ENCODE results near the gene MAP9.
A peak's percentile ranks its signal among the peaks of the same experiment; 100 is the strongest.
"Not testable (repeated sequence)": the region's sequence is repeated elsewhere in the genome, so short reads cannot be mapped to it uniquely, and the experiment has no call there.

The MAP9 gene

DNA sequence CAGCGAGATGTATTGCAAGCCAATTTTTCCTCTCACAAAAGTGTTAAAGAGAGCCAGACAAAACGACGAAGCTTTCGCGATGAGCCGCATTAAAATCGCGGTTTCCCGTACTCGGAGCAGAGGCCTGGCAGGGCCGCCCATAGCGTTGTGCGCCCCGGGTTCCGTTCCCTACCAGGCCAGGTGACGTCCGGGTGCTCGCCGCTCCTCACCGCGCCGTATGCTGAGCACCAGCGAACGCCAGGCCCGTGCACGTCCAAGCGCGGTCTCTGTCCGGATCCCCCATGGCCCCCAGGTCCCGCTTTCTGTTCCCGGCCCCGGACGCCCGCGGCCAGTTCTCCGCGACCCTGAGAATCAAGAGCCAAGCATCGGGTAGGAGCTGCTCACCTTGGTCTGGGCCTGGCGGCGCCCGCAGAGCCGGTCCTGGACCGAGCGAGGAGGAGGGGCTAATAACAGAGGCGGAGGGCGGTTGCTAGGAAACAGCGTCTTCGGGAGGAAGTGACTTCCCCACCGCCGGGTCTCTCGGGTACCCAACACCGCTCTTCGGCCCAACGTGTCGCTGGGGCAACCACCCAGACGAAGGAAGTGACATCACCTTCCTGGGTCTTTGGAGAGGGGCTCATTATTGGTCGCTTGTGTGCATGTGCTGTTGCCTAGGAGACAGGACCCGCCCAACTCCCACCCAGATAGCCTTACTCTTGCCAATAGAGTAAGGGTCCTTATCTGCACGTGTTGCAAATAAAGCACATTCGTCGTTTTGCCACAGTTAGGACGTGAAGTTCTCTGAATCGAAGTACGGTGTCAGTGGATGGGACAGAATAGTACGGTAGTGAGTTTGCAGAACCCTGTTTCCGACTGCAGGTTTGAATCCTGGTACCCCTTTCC is at the start of gene MAP9:
Gene MAP9, minus strand, starts transcription at position 579 of the 882 bp plus-strand sequence. CDS start 1,115 bp downstream, outside the sequence.
- no peaks in the 10 kb centered on the region for H3K36me3 ChIP-seq (ENCODE audit: control insufficient read depth, insufficient read depth, low read length, severe bottlenecking)
- H3K27me3 ChIP-seq (replicated peaks; ENCODE audit: control insufficient read depth, insufficient read depth, low read length): no peaks in the 10 kb centered on the region
- peak; percentile 98 for DNase-seq (ENCODE audit: low read depth)
- H3K9ac ChIP-seq (ENCODE audit: low read length): peak within 1 kb of the TSS; percentile 88
- H3K9me3 ChIP-seq (ENCODE audit: control insufficient read depth, low read length): no peaks in the 10 kb centered on the region
- peak within 1 kb of the TSS; percentile 95 for H3K4me3 ChIP-seq (ENCODE audit: low read length)
- peaks cover 7% of the 10 kb centered on the region for H3K4me1 ChIP-seq (ENCODE audit: control insufficient read depth, insufficient read depth, low read length)

DNA sequence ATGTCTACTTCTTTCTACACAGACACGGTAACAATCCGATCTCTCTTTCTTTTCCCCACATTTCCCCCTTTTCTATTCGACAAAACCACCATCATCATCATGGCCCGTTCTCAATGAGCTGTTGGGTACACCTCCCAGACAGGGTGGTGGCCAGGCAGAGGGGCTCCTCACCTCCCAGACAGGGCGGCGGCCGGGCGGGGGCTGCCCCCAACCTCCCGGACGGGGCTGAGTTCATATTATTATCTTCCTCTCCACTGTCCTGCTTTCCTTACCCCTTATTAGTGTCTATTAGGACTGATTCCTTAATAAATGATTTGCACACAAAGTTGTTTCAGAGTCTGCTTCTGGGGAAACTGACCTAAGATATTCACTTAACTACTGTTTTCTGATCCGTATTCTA is 48.0 kb upstream of the MAP9 start:
- DNase-seq (ENCODE audit: low read depth); H3K9me3 ChIP-seq (ENCODE audit: control insufficient read depth, low read length); H3K9ac ChIP-seq (ENCODE audit: low read length); H3K4me1 ChIP-seq (ENCODE audit: control insufficient read depth, insufficient read depth, low read length); H3K27me3 ChIP-seq (replicated peaks; ENCODE audit: control insufficient read depth, insufficient read depth, low read length); H3K36me3 ChIP-seq (ENCODE audit: control insufficient read depth, insufficient read depth, low read length, severe bottlenecking); H3K4me3 ChIP-seq (ENCODE audit: low read length): not testable (repeated sequence)

DNA sequence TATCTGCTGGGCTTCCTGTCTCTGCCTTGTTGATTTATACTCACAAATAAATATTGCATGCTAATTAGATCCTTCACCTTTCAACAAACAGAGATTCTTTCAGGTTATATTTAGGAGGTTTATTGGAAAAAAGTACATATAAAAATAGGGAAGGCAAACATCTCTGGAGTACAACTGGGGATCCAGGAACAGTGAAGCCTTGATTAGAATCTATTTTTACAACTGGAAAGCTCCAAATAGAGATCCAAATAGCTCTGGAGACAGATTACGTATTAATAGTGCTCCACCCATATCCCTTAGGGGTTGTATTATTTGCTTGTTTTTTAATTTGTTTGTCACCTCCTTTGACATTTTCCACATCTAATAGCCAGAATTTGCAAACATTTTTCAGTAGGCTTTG is 46.9 kb upstream of the MAP9 start:
- H3K27me3 ChIP-seq (replicated peaks; ENCODE audit: control insufficient read depth, insufficient read depth, low read length): no peaks in the 10 kb centered on the region
- H3K4me1 ChIP-seq (ENCODE audit: control insufficient read depth, insufficient read depth, low read length): no peaks in the 10 kb centered on the region
- H3K4me3 ChIP-seq (ENCODE audit: low read length): no peak overlapping the region
- DNase-seq (ENCODE audit: low read depth): no peak
- H3K9me3 ChIP-seq (ENCODE audit: control insufficient read depth, low read length): peaks cover 8% of the 10 kb centered on the region
- no peaks in the 10 kb centered on the region for H3K36me3 ChIP-seq (ENCODE audit: control insufficient read depth, insufficient read depth, low read length, severe bottlenecking)
- no peak overlapping the region for H3K9ac ChIP-seq (ENCODE audit: low read length)

DNA sequence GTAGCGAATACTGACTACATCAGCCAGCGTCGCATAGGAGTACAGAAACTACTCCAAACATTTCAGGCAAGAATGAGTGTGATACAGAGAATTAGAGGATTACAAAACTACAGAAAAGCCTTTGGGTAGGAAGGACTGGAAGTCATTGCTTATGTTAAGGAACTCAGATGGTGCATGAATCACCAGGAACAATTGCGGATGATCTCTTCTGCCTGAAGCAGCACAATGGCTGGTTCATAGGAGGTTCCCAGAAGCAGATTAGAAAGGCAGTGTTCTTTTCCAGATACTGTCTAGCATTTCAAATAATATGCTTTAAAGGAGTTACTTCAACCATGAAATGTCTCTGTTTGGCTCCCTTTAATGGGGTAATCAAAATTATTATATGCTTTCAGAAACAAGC is 42.5 kb upstream of the MAP9 start:
- DNase-seq (ENCODE audit: low read depth): peak; percentile 31
- Histone ChIP-seq H3K27me3 (replicated peaks; ENCODE audit: control insufficient read depth, insufficient read depth, low read length) (no peaks in the 10 kb centered on the region), H3K9me3 (ENCODE audit: control insufficient read depth, low read length) (no peaks in the 10 kb centered on the region), H3K36me3 (ENCODE audit: control insufficient read depth, insufficient read depth, low read length, severe bottlenecking) (no peaks in the 10 kb centered on the region), H3K4me1 (ENCODE audit: control insufficient read depth, insufficient read depth, low read length) (no peaks in the 10 kb centered on the region), H3K4me3 (ENCODE audit: low read length) (no peak overlapping the region), H3K9ac (ENCODE audit: low read length) (no peak overlapping the region)

DNA sequence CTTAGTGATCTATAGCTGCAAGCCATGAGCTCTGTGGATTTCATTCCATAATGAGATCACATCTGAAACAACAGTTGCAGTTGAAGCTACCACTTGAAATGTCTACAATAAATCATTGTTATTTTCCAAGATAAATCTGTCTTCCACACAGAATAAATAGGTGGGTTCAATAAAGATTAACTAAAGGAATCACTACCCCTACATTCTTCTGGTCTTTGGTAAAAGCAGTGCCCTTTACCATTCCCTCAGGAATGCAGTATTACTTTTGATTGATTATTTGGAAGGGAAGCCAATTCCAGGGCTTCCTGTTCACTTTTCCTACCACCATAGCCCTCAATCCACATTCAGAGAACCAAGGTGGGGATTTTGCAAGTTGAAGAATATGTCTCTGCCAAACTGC is 38.9 kb upstream of the MAP9 start:
- DNase-seq (ENCODE audit: low read depth): no peak
- Histone ChIP-seq H3K27me3 (replicated peaks; ENCODE audit: control insufficient read depth, insufficient read depth, low read length) (no peaks in the 10 kb centered on the region), H3K4me3 (ENCODE audit: low read length) (no peak overlapping the region), H3K9ac (ENCODE audit: low read length) (no peak overlapping the region), H3K36me3 (ENCODE audit: control insufficient read depth, insufficient read depth, low read length, severe bottlenecking) (no peaks in the 10 kb centered on the region), H3K4me1 (ENCODE audit: control insufficient read depth, insufficient read depth, low read length) (no peaks in the 10 kb centered on the region), H3K9me3 (ENCODE audit: control insufficient read depth, low read length) (no peaks in the 10 kb centered on the region)

DNA sequence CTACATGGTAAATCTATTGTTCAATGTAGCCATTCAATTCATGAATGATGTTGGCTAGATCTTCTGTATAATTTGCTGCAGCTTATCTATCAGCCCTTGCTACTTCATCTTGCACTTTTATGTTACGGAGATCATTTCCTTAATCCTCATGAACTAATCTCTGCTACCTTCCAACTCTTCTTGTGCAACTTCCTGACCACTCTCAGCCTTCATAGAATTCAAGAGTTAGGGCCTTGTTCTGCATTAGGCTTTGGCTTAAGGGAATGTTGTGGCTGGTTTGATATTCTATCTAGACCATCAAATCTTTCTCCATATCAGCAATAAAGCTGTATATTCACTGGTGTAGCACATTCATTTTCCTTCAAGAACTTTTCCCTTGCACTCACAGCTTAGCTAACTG is 36.7 kb upstream of the MAP9 start:
- H3K4me1 ChIP-seq (ENCODE audit: control insufficient read depth, insufficient read depth, low read length): no peaks in the 10 kb centered on the region
- H3K9ac ChIP-seq (ENCODE audit: low read length): no peak overlapping the region
- H3K9me3 ChIP-seq (ENCODE audit: control insufficient read depth, low read length): no peaks in the 10 kb centered on the region
- no peaks in the 10 kb centered on the region for H3K27me3 ChIP-seq (replicated peaks; ENCODE audit: control insufficient read depth, insufficient read depth, low read length)
- H3K36me3 ChIP-seq (ENCODE audit: control insufficient read depth, insufficient read depth, low read length, severe bottlenecking): no peaks in the 10 kb centered on the region
- DNase-seq (ENCODE audit: low read depth): no peak
- no peak overlapping the region for H3K4me3 ChIP-seq (ENCODE audit: low read length)

DNA sequence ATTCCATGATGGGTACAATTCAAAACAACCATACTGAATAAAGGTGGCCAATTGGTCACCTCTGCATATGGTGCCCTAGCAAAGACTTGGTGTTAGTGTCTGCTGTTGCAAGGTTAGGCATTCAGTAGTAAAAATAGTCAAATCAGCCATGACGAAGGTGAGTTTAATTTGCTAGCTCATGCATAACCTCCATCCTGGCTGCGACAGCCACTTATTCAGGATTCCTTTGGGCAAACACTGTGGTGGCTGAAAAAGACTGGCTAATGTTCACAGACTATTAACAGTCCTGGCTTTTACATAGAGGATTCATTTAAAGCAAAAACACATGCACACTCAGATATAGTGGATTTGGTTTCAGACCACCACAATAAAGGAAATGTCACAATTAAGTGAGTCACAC is 34.8 kb upstream of the MAP9 start:
- H3K4me3 ChIP-seq (ENCODE audit: low read length): no peak overlapping the region
- no peaks in the 10 kb centered on the region for H3K36me3 ChIP-seq (ENCODE audit: control insufficient read depth, insufficient read depth, low read length, severe bottlenecking)
- no peaks in the 10 kb centered on the region for H3K4me1 ChIP-seq (ENCODE audit: control insufficient read depth, insufficient read depth, low read length)
- no peak overlapping the region for H3K9ac ChIP-seq (ENCODE audit: low read length)
- H3K27me3 ChIP-seq (replicated peaks; ENCODE audit: control insufficient read depth, insufficient read depth, low read length): no peaks in the 10 kb centered on the region
- DNase-seq (ENCODE audit: low read depth): no peak
- H3K9me3 ChIP-seq (ENCODE audit: control insufficient read depth, low read length): no peaks in the 10 kb centered on the region

DNA sequence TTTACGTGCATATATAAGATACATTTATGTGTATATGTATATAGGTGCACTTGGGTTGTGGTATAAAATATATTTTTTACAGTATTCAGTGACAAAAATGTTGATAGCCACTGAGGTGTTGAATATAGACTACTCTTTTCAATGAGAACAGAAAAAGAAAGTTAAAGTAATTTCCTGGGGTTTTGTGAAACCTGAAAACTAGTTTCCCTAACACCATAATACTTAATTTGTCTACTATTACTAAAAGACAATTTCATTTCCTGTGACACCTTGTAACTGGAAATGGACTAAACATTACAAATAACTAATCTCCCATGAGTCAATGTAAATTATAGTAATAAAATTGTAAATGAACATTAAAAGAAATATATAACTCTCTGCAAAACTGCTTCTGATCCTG is 32.0 kb upstream of the MAP9 start:
- no peaks in the 10 kb centered on the region for H3K9me3 ChIP-seq (ENCODE audit: control insufficient read depth, low read length)
- no peaks in the 10 kb centered on the region for H3K27me3 ChIP-seq (replicated peaks; ENCODE audit: control insufficient read depth, insufficient read depth, low read length)
- no peak overlapping the region for H3K4me3 ChIP-seq (ENCODE audit: low read length)
- peaks cover 5% of the 10 kb centered on the region for H3K4me1 ChIP-seq (ENCODE audit: control insufficient read depth, insufficient read depth, low read length)
- no peak overlapping the region for H3K9ac ChIP-seq (ENCODE audit: low read length)
- no peaks in the 10 kb centered on the region for H3K36me3 ChIP-seq (ENCODE audit: control insufficient read depth, insufficient read depth, low read length, severe bottlenecking)
- no peak for DNase-seq (ENCODE audit: low read depth)

DNA sequence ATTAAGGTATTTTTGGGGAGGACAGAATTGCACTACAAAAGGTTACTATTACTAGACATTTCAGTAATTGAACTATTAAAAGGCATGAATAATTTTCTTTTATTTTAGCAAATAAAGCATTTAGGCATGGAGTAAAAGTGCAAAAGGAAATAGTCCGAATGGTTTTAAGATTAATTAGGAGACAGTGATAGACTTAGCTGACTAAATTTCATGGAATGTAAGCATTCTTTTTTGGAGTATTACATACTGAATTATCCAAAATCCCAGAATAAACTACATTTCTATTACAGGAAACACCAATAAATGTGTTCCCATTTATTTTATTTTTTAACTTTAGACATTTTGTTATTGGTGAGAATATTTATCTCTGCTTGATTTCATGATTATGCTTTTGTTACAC is 30.7 kb upstream of the MAP9 start:
- Histone ChIP-seq H3K4me3 (ENCODE audit: low read length) (no peak overlapping the region), H3K36me3 (ENCODE audit: control insufficient read depth, insufficient read depth, low read length, severe bottlenecking) (no peaks in the 10 kb centered on the region), H3K9ac (ENCODE audit: low read length) (no peak overlapping the region), H3K9me3 (ENCODE audit: control insufficient read depth, low read length) (no peaks in the 10 kb centered on the region), H3K4me1 (ENCODE audit: control insufficient read depth, insufficient read depth, low read length) (peaks cover 5% of the 10 kb centered on the region), H3K27me3 (replicated peaks; ENCODE audit: control insufficient read depth, insufficient read depth, low read length) (no peaks in the 10 kb centered on the region)
- DNase-seq (ENCODE audit: low read depth): no peak

DNA sequence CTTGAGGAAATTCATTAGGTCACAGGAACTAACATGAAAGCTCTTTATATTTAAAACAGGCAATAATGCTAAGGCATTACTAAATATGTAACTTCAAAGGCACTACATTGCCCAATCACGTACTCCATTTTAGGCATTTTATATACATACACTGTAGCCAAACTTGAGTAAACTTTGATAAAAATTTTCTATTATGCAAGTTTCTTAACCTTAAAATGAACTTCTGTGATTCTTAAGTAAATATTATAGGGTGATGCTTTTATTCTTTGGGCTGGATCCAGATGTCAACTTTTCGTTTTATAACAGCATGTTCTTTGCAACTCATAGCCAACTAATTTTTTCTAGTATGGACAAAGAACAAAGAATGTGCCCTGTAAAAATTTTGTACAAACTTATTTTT is 28.3 kb upstream of the MAP9 start:
- Histone ChIP-seq H3K4me1 (ENCODE audit: control insufficient read depth, insufficient read depth, low read length) (peaks cover 5% of the 10 kb centered on the region), H3K36me3 (ENCODE audit: control insufficient read depth, insufficient read depth, low read length, severe bottlenecking) (no peaks in the 10 kb centered on the region), H3K9ac (ENCODE audit: low read length) (no peak overlapping the region), H3K4me3 (ENCODE audit: low read length) (no peak overlapping the region), H3K9me3 (ENCODE audit: control insufficient read depth, low read length) (no peaks in the 10 kb centered on the region), H3K27me3 (replicated peaks; ENCODE audit: control insufficient read depth, insufficient read depth, low read length) (no peaks in the 10 kb centered on the region)
- peak; percentile 79 for DNase-seq (ENCODE audit: low read depth)

DNA sequence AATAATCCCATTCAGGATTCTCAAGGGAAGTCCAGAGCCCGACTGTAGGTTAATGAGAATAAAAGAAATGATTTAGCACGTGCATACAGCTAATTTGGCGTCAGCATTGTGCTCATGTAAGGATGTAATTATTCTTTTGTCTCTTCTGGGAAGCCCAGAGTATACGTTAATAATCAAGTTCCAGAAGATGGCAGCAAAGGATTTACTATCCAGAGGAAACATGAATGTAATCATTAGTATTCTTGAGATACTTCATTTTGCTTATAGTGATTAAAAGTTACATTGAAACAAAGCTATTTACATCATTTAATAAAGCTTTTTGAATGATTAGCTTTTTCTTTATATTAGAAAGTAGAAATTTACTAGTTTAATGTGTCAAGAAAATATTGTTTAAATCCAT is 27.1 kb upstream of the MAP9 start:
- Histone ChIP-seq H3K9ac (ENCODE audit: low read length) (no peak overlapping the region), H3K4me3 (ENCODE audit: low read length) (no peak overlapping the region)
- DNase-seq (ENCODE audit: low read depth): peak; percentile 86

DNA sequence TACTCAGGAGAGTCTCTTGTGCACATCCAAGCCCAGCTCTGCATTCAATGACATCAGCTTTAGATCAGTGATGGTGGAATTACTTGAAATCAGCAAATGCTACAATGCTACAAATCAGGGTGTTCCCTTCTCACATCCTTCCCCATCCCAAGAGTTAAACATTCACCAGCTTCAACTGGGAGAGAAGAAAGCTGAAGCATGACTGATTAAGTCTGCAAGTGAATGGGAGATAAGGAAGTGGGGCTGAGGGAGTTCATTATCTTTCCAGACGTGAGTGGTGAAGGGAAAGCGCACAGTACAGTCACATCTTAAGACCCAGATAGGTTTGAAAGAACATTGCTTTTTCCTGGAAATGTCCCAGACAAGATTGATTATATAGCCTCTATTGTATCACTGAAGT is 26.2 kb upstream of the MAP9 start:
- Histone ChIP-seq H3K27me3 (replicated peaks; ENCODE audit: control insufficient read depth, insufficient read depth, low read length) (no peaks in the 10 kb centered on the region), H3K4me3 (ENCODE audit: low read length) (no peak overlapping the region), H3K36me3 (ENCODE audit: control insufficient read depth, insufficient read depth, low read length, severe bottlenecking) (no peaks in the 10 kb centered on the region), H3K9me3 (ENCODE audit: control insufficient read depth, low read length) (no peaks in the 10 kb centered on the region), H3K4me1 (ENCODE audit: control insufficient read depth, insufficient read depth, low read length) (peaks cover 5% of the 10 kb centered on the region), H3K9ac (ENCODE audit: low read length) (no peak overlapping the region)
- DNase-seq (ENCODE audit: low read depth): no peak

More for the DNA sequence above, 27.1 kb upstream of the MAP9 start:
- Histone ChIP-seq H3K9me3 (ENCODE audit: control insufficient read depth, low read length) (no peaks in the 10 kb centered on the region), H3K36me3 (ENCODE audit: control insufficient read depth, insufficient read depth, low read length, severe bottlenecking) (no peaks in the 10 kb centered on the region), H3K4me1 (ENCODE audit: control insufficient read depth, insufficient read depth, low read length) (peaks cover 5% of the 10 kb centered on the region), H3K27me3 (replicated peaks; ENCODE audit: control insufficient read depth, insufficient read depth, low read length) (no peaks in the 10 kb centered on the region)

Measured in adipocyte (in vitro differentiated cells).